HUES48 (cell line): ENCODE data around the gene CENPU.
"Not testable (repeated sequence)": the region's sequence is repeated elsewhere in the genome, so short reads cannot be mapped to it uniquely, and the experiment has no call there.

Experiments
- H3K27ac ChIP-seq: one replicate; pipeline ENCODE4 v1.7.0; 2013; ENCODE audit warnings: low read depth, low read length, inconsistent platforms
- H3K27me3 ChIP-seq: 2 replicates; pipeline ENCODE4 v1.6.1; 2013; ENCODE audit warnings: mild to moderate bottlenecking, low read length; ENCODE audit not compliant: control insufficient read depth, insufficient read depth
- H3K36me3 ChIP-seq: 2 replicates; pipeline ENCODE4 v1.6.1; 2013; ENCODE audit warnings: low read length; ENCODE audit not compliant: control insufficient read depth, insufficient read depth
- H3K4me1 ChIP-seq: 2 replicates; pipeline ENCODE4 v1.6.1; 2013; ENCODE audit warnings: mild to moderate bottlenecking, low read length; ENCODE audit not compliant: control insufficient read depth, insufficient read depth
- H3K4me3 ChIP-seq: 2 replicates; pipeline ENCODE4 v1.5.1; 2013; ENCODE audit warnings: mild to moderate bottlenecking, low read depth, low read length
- H3K9ac ChIP-seq: 2 replicates; pipeline ENCODE4 v1.6.1; 2013; ENCODE audit warnings: mild to moderate bottlenecking, low read depth, low read length, moderate library complexity
- H3K9me3 ChIP-seq: 2 replicates; pipeline ENCODE4 v1.6.1; 2013; ENCODE audit warnings: low read length; ENCODE audit not compliant: control insufficient read depth, insufficient read depth

Gene CENPU

DNA sequence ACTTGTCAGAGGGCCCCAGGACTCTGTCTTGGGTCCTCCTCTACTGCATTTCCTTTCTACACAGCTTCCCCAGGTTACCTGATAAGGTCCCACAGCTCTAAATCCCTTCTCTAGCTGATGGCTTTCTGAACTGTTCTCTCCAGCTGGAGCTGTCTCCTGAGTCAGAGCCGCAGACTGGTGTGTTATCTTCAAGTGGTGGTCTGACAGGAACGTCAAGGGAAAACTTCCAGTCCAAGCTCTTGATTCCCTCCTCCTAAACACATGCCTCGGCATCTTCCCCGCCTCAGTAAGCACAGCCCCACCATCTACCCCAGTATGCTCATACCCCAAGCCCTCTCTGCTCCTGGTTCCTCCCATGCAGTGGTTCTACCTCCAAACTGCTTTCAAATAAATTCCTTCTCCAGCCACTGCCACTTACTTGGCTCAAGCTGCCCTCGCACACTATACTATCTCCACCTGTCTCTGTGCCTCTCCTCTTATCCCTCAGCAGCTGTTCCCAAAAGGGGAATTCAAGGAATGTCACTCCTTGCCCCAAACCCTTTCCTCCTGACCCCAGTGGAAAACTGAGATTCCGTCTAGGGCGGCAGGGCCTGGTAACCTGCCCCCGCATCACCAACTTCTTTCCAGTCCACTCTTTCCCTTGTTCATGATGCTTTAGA lies 17.2 kb upstream of the CENPU start:
- no peaks in the 10 kb centered on the region for H3K36me3 ChIP-seq
- no peak overlapping the region for H3K9ac ChIP-seq
- peaks cover 28% of the 10 kb centered on the region for H3K4me1 ChIP-seq
- no peaks in the 10 kb centered on the region for H3K9me3 ChIP-seq
- H3K27me3 ChIP-seq: no peaks in the 10 kb centered on the region
- H3K4me3 ChIP-seq: no peak overlapping the region
- H3K27ac ChIP-seq: no peak overlapping the region

DNA sequence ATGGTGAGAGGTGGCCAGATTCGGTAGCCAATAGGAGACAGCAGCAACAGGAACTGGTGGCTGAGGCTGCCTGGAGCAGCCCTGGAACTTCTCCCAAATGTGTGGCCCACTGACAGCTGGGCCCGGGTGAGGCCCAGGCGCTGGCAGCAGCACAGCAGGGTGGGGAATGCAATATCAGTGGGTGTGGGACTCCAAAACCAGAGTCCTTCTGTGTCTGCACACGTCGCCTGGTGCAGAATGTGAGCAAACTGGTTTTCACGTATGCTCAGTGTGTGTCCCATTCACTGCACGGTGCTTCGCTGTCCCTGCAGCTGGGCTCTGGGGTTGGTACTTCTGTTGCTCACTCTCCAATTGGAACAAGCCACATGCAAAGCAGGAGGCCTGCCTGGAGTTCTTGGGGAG lies 14.4 kb upstream of the CENPU start:
- Histone ChIP-seq H3K4me1 (peaks cover 31% of the 10 kb centered on the region), H3K9me3 (no peaks in the 10 kb centered on the region), H3K36me3 (no peaks in the 10 kb centered on the region), H3K27me3 (no peaks in the 10 kb centered on the region), H3K4me3 (no peak overlapping the region), H3K9ac (no peak overlapping the region), H3K27ac (no peak overlapping the region)

DNA sequence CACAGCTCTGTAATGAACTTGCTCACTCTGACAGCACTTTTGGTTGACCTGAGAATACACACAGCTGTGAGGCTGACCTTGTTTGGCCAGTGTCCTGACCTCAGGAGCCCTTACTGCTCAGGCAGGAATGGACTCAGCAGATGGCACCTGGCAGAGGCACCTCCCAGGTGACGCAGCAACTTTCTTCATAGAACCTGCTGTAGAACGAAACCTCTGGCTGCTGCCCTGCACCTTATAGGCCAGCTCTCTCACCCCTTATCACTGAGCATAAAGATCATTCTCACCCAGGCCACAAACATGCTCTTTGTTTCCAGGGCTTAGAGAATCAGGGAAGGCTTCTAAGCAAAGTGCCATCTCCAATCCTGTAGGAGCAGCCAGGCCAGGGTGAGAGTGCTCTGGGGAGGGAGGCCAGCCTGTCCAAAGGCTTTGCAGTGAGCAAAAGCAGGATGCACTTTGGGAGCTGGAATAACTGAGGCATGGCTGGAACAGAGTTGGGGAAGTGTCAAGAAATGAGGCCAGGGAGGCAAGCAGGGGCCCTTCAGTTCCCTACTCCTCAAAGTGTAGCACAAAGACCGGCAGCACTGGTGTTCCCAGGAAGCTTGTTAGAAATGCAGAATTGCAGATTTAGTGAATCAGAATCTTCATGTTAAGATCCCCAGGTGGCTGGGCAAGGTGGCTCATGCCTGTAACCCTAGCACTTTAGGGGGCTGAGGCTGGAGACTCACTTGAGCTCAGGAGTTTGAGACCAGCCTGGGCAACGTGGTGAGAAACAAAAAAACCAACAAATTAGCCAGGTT lies 13.3 kb upstream of the CENPU start:
- no peaks in the 10 kb centered on the region for H3K27me3 ChIP-seq
- peaks cover 31% of the 10 kb centered on the region for H3K4me1 ChIP-seq
- no peak overlapping the region for H3K27ac ChIP-seq
- H3K9ac ChIP-seq: no peak overlapping the region
- no peaks in the 10 kb centered on the region for H3K36me3 ChIP-seq
- no peak overlapping the region for H3K4me3 ChIP-seq
- H3K9me3 ChIP-seq: no peaks in the 10 kb centered on the region

DNA sequence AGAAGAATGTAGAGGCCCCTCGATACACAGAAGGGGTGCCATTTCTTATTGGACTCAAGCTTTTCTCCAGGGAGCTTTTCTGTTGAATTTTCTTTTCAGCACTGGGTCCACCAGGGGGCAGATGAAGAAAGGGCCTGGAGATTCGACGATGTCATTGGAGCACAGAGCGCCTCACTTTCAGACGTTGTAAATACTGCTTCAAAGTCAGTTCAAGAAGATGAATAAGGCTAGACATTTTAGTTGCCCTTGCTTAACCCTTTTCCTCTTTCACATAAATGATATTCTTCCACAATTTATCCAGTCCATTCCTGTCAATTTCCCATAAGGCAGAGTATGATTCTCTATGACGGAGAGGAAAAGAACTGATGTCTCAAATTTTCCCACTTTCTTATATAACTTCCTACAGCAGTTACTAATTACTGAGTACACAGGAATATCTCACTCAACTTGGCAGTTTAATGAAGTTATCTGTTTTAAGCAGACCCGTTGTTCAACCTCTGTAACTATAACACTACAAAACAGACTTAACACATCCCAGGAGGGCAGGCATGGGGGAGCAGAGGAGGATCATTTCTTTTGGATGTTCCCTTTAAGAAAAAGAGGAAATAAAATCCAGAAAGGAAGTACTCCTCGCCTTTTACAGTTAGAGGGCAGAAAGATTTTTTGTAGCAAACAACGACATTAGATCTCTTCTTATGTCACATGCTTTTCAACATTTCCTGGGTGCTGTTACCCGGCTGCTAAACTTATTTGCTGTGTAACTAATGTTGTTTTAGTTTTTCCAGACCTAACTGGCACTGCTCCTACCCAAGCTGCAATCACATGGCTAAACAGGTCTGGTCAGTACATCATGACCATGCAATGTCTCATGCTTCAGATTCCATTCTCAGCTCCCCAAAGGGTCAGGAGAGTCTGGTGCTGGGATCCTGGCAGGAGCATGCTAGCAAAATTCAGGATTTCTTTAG lies 12.2 kb upstream of the CENPU start:
- Histone ChIP-seq H3K9me3 (peaks cover 2% of the 10 kb centered on the region; the same call in 1 of the 2 replicates), H3K4me1 (peaks cover 31% of the 10 kb centered on the region), H3K9ac (no peak overlapping the region), H3K4me3 (no peak overlapping the region), H3K36me3 (no peaks in the 10 kb centered on the region), H3K27me3 (no peaks in the 10 kb centered on the region), H3K27ac (no peak overlapping the region)

DNA sequence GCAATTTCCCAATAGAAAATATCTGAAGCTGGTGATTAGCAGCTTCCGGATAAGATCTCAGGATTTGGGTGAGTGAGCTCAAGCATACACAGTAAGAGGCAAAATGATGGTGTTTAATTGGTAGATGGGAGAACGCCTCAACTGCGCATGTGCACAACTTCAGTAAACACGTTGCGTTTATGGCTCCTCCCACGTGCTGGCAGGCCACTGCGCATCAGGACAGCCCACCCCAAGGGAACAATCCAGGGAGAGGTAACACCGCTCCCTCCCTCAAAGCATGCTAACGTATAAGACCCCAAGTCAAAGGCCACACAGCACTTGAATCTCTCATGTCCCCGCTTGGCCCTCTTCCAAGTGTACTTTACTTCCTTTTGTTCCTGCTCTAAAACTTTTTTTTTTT lies 10.3 kb upstream of the CENPU start:
- Histone ChIP-seq H3K4me1 (peaks cover 30% of the 10 kb centered on the region), H3K9ac (no peak overlapping the region), H3K36me3 (no peaks in the 10 kb centered on the region), H3K27me3 (no peaks in the 10 kb centered on the region), H3K9me3 (peaks cover 13% of the 10 kb centered on the region), H3K27ac (no peak overlapping the region), H3K4me3 (no peak overlapping the region)

DNA sequence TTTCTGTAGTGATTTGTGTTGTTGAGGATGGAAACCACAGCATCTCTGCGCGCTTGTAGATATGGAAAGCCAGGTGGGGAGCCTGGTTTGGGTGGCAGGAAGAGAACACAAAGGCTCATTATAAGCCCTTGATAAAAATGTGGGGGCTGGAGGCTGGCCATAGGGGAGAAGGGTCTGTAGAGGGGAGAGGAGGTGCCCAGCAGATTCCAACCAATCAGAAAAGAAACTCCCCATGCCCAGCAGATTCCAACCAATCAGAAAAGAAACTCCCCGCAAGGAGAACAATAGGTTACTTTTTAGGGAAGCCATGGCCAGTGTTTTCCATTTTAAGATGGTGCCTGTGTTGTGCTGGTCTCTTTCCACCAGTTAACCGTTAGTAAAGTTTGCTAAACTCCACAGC lies 9.8 kb upstream of the CENPU start:
- Histone ChIP-seq H3K9me3 (peaks cover 13% of the 10 kb centered on the region), H3K27me3 (no peaks in the 10 kb centered on the region), H3K36me3 (no peaks in the 10 kb centered on the region), H3K4me1 (peaks cover 24% of the 10 kb centered on the region), H3K4me3 (no peak overlapping the region), H3K9ac (no peak overlapping the region), H3K27ac (no peak overlapping the region)

DNA sequence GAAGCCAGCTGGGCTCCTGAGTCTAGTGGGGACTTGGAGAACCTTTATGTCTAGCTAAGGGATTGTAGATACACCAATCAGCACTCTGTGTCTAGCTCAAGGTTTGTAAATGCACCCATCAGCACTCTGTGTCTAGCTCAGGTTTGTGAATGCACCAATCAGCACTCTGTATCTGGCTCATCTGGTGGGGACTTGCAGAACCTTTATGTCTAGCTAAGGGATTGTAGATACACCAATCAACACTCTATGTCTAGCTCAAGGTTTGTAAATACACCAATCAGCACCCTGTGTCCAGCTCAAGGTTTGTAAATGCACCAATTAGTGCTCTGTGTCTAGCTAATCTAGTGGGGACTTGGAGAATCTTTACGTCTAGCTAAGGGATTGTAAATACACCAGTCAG lies 7.8 kb upstream of the CENPU start:
- not testable (repeated sequence) for H3K4me3 ChIP-seq, H3K27me3 ChIP-seq, H3K36me3 ChIP-seq, H3K27ac ChIP-seq, H3K9ac ChIP-seq, H3K4me1 ChIP-seq
- H3K9me3 ChIP-seq: peaks cover 13% of the 10 kb centered on the region

DNA sequence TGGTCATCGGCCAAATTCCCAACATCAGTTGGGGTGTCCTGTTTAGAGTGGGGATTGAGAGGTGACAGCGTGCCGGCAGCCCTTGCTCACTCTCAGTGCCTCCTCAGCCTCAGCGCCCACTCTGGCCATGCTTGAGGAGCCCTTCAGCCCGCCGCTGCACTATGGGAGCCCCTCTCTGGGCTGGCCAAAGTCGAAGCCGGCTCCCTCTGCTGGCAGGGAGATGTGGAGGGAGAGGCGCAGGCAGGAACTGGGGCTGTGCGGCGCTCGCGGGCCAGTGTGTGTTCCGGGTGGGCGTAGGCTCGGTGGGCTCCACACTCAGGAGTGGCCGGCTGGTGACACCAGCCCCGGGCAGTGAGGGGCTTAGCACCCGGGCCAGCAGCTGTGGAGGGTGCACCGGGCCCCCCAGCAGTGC lies 7.1 kb upstream of the CENPU start:
- no peaks in the 10 kb centered on the region for H3K36me3 ChIP-seq
- peaks cover 2% of the 10 kb centered on the region for H3K4me1 ChIP-seq
- no peak overlapping the region for H3K27ac ChIP-seq
- no peak overlapping the region for H3K9ac ChIP-seq
- H3K9me3 ChIP-seq: peaks cover 13% of the 10 kb centered on the region
- H3K4me3 ChIP-seq: no peak overlapping the region
- no peaks in the 10 kb centered on the region for H3K27me3 ChIP-seq

DNA sequence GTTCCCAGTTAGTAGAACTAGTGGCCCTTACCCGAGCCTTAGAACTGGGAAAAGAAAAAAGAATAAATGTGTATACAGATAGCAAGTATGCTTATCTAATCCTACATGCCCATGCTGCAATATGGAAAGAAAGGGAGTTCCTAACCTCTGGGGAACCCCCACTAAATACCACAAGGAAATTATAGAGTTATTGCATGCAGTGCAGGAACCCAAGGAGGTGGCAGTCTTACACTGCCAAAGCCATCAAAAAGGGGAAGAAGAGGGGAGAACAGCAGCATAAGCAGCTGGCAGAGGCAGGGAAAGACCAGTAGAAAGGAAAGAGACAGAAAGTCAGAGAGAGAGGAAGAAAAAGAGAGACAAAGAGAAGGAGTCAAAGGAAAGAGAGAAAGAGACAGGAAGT lies 5.7 kb upstream of the CENPU start:
- H3K9me3 ChIP-seq: peaks cover 13% of the 10 kb centered on the region
- not testable (repeated sequence) for H3K36me3 ChIP-seq, H3K27me3 ChIP-seq, H3K4me1 ChIP-seq, H3K9ac ChIP-seq, H3K4me3 ChIP-seq, H3K27ac ChIP-seq

DNA sequence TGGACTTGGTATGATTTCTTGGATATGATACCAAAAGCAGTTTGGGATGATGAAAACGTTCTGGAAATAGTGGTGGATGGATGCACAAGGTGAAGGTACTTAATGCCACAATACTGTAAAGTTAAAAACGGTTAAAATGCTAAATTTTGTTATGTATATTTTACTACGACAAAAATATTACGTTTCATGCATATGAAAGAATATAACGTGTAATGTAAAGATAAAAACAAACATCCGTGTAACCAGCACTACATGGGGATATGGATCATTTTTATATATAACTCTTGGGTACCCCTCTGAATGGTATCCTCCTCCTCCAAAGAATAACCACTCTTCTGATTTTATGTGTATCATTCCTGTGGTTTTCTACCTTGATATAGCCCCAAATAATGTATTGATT lies 862 bp upstream of the CENPU start:
- Histone ChIP-seq H3K36me3 (peaks cover 12% of the 10 kb centered on the region), H3K4me1 (peaks cover 18% of the 10 kb centered on the region), H3K9ac (no peak overlapping the region), H3K27ac (peak overlapping the region; percentile 10), H3K9me3 (peaks cover 2% of the 10 kb centered on the region; the same call in 1 of the 2 replicates), H3K4me3 (peak overlapping the region; percentile 93), H3K27me3 (no peaks in the 10 kb centered on the region)
